ENCODE data around the gene OR51B4.
"Not testable (repeated sequence)": the region's sequence is repeated elsewhere in the genome, so short reads cannot be mapped to it uniquely, and the experiment has no call there.

The OR51B4 gene

GRCh38 chr11:5339771-5340322, 38.1 kb upstream of the OR51B4 start:
- ChIA-PET CTCF (no interaction called here), POLR2A (no interaction called here)
- no peak overlapping the region for H3K4me3 ChIP-seq (ENCODE audit: low read depth, low read length)
- DNase-seq (ENCODE audit: low read depth, low spot score), result no peak
- no peak for TF ChIP-seq CTCF (IDR thresholded peaks at IDR 0.05; ENCODE audit: insufficient read depth, low read length, missing control alignments)

GRCh38 chr11:5337253-5337652, 35.5 kb upstream of the OR51B4 start:
- H3K4me3 ChIP-seq (ENCODE audit: low read depth, low read length); CTCF ChIA-PET; POLR2A ChIA-PET; DNase-seq (ENCODE audit: low read depth, low spot score): not testable (repeated sequence)

GRCh38 chr11:5336331-5336730, 34.6 kb upstream of the OR51B4 start:
- TF ChIP-seq CTCF (IDR thresholded peaks at IDR 0.05; ENCODE audit: insufficient read depth, low read length, missing control alignments), result no peak
- CTCF ChIA-PET, result no interaction called here
- POLR2A ChIA-PET, result no interaction called here
- DNase-seq (ENCODE audit: low read depth, low spot score), result no peak
- no peak overlapping the region for H3K4me3 ChIP-seq (ENCODE audit: low read depth, low read length)

- no peak for DNase-seq (ENCODE audit: low read depth, low spot score)
- POLR2A ChIA-PET, result no interaction called here
- TF ChIP-seq CTCF (IDR thresholded peaks at IDR 0.05; ENCODE audit: insufficient read depth, low read length, missing control alignments), result no peak
- CTCF ChIA-PET, result no interaction called here
- H3K4me3 ChIP-seq (ENCODE audit: low read depth, low read length), result no peak overlapping the region
These were observed 33.4 kb upstream of the OR51B4 start for GRCh38 chr11:5335170-5335569.

- TF ChIP-seq CTCF (IDR thresholded peaks at IDR 0.05; ENCODE audit: insufficient read depth, low read length, missing control alignments), result no peak
- ChIA-PET CTCF (no interaction called here), POLR2A (no interaction called here)
These were observed 22.5 kb upstream of the OR51B4 start, which contains the start of gene OR51B2 for GRCh38 chr11:5324197-5324596. Gene OR51B2 (minus strand): TSS chr11:5324297. CDS start chr11:5324297, 0 bp downstream.

GRCh38 chr11:5317292-5317691, 15.5 kb upstream of the OR51B4 start:
- ChIA-PET CTCF (no interaction called here), POLR2A (no interaction called here)
- no peak for TF ChIP-seq CTCF (IDR thresholded peaks at IDR 0.05; ENCODE audit: insufficient read depth, low read length, missing control alignments)
- no peak for DNase-seq (ENCODE audit: low read depth, low spot score)
- no peak overlapping the region for H3K4me3 ChIP-seq (ENCODE audit: low read depth, low read length)

More at GRCh38 chr11:5324197-5324596, 22.5 kb upstream of the OR51B4 start, which contains the start of gene OR51B2:
- no peak within 1 kb of the TSS for H3K4me3 ChIP-seq (ENCODE audit: low read depth, low read length)
- no peak for DNase-seq (ENCODE audit: low read depth, low spot score)

GRCh38 chr11:5313326-5314023, 11.7 kb upstream of the OR51B4 start:
- DNase-seq (ENCODE audit: low read depth, low spot score); POLR2A ChIA-PET; H3K4me3 ChIP-seq (ENCODE audit: low read depth, low read length): not testable (repeated sequence)
- CTCF ChIA-PET, result interaction anchor here (0.7 kb wide), 1 partner anchor 9 kb away, joined by 3 read pairs; no protein-coding TSS in a partner anchor
